HG03354 (cell line): ENCODE measurements around the gene COL8A2.
A peak's percentile ranks its signal among the peaks of the same experiment; 100 is the strongest.

Experiments used
- ATAC-seq: cut with Tn5 transposase; IDR thresholded peaks from one replicate; pipeline ENCODE4 v1.9.1; 2021; ENCODE audit warnings: mild to moderate bottlenecking; ENCODE audit not compliant: unreplicated experiment, poor library complexity, severe bottlenecking

Gene COL8A2

GRCh38 chr1:36093226-36093625 is 31.8 kb downstream of the COL8A2 start:
- ATAC-seq = no peak

- ATAC-seq = no peak
These were observed 32.2 kb downstream of the COL8A2 start for GRCh38 chr1:36092798-36093185.

DNA sequence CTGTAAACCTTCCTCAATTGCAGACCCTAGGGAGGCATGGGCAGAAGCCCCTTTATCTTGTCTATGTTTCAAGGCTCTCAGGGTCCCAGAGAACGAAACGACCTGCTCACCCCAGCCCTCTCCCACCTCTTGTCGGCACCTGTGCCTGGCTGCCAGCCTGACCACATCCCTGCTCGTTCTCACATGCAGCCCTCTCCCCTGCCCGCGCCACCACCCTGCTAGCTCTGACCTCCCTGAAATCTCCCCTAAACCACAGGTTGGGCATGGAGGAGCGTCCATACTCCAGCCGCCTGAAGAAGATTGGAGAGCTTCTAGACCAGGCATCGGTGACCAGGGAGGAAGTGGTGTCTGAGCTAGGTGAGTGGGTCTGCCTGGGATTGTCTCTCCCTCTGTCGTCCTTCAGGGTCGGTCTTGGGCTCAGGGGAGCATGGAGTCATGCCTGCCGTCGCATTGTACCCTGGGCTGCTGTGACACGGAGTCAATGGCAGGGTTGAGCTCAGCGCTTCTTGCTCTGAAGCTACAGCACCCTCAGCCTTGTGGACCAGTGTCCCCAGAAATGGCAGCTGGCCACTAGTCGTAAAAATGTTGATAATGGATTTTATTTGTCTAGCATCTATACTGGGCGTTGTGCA is 32.7 kb downstream of the COL8A2 start:
- ATAC-seq = no peak

- no peak for ATAC-seq
These were observed 33.3 kb downstream of the COL8A2 start for GRCh38 chr1:36091698-36092097.

- no peak for ATAC-seq
These were observed 33.9 kb downstream of the COL8A2 start for GRCh38 chr1:36091141-36091540.

GRCh38 chr1:36089393-36090121 is 35.5 kb downstream of the COL8A2 start:
- ATAC-seq = no peak

DNA sequence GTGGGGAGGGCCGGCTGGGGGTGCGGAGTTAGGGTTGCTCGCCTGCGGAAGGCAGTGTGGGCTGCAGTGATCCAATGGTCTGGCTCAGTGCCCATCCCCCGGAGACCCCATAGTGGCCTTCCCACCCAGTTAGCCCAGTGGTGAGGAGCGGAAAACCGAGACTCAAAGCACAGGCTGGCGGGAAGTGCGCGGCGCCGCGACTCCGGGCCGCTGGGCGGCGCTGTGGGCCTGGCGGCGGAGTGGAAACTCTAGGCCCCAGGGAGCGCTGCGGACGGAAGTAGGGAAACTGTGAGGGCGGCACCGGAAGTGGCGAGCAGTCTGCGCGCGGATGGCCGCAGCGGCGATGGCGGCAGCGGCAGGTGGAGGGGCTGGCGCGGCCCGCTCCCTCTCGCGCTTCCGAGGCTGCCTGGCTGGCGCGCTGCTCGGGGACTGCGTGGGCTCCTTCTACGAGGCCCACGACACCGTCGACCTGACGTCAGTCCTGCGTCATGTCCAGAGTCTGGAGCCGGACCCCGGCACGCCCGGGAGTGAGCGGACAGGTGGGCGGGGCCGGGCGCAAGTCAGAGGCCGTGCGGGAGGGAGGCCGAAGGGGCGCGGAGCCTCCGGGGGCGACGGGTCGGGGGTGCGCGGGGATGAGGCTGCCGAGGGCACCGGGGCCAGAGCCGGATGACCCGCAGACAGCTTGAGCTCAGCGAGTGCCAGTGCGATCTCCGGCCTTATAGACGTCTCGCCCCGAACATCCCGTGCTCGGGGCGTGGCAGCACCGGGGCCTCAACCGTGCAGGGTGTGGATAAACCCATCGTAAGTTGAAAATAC is 36.2 kb downstream of the COL8A2 start, which contains the start of gene ADPRS:
Gene ADPRS, plus strand, starts transcription at position 316 of the 816 bp plus-strand sequence. Its CDS starts 13 bp downstream, at position 329.
- ATAC-seq = peak; percentile 89

GRCh38 chr1:36088265-36088576 is 36.8 kb downstream of the COL8A2 start:
- ATAC-seq = no peak

DNA sequence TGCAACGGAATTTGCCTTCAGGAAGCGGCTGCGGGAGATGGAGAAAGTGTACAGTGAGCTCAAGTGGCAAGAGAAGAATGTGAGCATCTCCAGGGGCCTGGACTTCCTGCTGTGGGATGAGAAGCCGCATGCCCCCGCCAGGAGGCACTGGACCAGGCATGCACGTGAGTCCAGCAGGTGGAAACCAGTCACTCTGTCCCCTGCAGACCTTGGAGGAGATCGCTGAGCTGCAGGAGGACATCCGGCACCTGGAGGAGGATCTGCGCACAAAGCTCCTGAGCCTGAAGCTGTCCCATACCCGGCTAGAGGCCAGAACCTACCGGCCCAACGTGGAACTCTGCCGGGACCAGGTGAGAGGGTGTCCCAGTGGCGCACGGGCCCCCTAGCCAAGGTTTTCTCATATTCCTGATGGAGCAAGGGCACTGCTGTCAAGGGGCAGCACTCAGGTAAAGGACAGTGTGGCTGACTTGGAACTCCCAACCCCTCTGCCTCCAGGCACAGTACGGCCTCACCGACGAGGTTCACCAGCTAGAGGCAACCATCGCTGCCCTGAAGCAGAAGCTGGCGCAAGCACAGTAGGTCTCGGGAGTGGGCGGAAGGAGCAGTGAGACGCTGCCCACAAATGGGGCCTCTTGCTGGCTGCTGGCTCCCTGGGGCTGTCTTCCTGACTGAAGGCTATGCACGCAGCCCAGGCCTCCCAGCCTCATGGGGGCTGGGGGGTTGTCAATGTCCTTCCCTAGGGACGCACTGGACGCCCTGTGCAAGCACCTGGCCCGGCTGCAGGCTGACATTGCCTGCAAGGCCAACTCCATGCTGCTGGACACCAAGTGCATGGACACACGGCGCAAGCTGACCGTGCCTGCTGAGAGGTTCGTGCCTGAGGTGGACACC is 37.5 kb downstream of the COL8A2 start:
- no peak for ATAC-seq

DNA sequence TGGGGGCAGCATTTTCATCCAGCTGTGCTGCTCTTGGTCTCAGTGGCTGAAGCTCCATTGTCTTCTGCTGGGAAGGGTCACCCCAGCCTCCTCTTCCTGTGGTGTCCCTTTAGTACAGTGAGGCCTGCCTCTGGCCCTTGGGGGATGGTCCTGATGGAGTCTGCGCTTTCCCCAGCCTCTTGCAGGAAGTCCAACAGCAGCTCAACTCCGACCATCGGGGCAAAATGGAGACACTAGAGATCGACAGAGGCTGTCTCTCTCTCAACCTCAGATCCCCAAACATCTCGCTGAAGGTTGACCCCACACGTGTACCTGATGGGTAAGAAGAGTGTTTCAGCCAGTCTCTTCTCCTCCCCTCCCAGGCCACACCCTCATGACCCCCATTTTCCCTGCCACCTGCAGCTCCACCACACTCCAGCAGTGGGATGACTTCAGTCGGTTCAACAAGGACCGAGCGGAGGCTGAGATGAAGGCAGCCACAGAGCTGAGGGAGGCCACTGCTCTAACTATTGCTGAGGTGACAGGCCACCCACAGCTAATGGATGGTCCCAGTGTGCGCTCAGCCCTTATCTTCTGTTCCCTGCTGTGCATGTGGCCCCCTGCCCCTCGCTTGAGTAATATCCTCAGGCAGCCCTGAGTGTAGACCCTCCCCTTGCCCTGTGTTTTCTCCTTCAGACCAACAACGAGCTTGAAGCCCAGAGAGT is 38.3 kb downstream of the COL8A2 start:
- no peak for ATAC-seq

GRCh38 chr1:36085686-36086526 is 39.1 kb downstream of the COL8A2 start:
- ATAC-seq = no peak

DNA sequence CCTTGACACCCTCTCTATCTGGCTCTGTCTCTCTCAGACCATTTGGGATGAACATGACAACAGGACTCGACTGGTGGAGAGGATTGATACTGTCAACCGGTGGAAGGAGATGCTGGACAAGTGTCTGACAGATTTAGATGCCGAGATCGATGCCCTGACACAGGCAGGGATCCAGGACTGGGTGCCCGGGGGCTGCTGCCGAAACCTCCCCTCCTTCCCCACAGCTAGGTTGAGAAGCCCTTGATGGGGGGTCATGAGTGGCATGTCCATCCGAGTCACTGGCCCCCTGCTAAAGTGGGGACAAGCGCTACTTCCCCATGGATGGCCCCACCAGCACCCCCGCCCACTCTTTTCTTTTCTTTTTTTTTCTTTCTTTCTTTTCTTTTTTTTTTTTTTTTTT is 39.9 kb downstream of the COL8A2 start:
- no peak for ATAC-seq

GRCh38 chr1:36084497-36085115 is 40.4 kb downstream of the COL8A2 start:
- ATAC-seq = no peak

DNA sequence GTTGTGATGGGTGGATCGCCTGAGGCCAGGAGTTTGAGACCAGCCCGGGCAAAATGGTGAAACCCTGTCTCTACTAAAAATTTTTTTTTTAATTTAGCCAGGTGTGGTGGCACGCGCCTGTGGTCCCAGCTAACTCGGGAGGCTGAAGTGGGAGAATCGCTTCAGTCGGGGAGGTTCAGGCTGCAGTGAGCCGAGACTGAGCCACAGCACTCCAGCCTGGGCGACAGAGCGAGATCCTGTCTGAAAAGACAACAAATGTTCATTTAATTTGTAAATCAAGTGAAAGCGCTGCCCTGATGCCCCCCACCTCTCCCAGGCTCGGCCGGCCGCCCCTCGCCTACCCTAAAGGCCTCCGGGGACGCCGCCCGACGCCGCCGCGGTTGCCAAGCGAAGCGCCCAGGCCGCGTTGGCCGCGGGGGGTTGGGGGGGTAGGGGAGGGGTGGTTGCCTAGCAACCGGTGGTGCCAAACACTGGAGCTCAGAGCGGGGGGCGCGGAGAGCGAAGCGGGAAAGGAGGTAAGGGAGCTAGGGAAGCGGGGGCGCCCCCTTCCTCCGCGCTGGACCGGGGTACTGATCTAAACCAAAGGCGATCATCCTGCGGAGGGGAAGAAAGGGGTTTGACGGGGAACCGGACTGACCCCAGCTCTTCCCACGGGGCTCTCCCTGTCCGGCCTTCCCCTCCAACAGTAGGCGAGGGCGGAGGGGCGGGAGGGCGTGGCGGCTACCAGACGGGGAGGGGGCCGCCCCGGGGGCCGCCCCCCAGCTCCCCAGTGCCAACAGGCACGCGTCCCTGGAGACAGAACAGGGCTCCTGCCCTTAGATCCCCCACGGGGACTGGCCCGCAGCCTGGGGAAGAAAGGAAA is 41.2 kb downstream of the COL8A2 start, which contains the start of gene TEKT2:
Gene TEKT2, plus strand, starts transcription at position 460 of the 862 bp plus-strand sequence. CDS start 828 bp downstream, outside the sequence.
- ATAC-seq = no peak

GRCh38 chr1:36083219-36083618 is 41.8 kb downstream of the COL8A2 start:
- ATAC-seq = no peak

- ATAC-seq = no peak
These were observed 43.0 kb downstream of the COL8A2 start for GRCh38 chr1:36081926-36082485.

- no peak for ATAC-seq
These were observed 44.2 kb downstream of the COL8A2 start for GRCh38 chr1:36080801-36081200.
